ENCODE measurements around the gene PEPD. TPM values are rescaled to one million over a fixed set of nuclear protein-coding genes. Genes with fewer than 3 reads are reported as not detected.

PEPD gene
- total RNA-seq, 1 experiment from 2014 or later, result 18.3 TPM

DNA sequence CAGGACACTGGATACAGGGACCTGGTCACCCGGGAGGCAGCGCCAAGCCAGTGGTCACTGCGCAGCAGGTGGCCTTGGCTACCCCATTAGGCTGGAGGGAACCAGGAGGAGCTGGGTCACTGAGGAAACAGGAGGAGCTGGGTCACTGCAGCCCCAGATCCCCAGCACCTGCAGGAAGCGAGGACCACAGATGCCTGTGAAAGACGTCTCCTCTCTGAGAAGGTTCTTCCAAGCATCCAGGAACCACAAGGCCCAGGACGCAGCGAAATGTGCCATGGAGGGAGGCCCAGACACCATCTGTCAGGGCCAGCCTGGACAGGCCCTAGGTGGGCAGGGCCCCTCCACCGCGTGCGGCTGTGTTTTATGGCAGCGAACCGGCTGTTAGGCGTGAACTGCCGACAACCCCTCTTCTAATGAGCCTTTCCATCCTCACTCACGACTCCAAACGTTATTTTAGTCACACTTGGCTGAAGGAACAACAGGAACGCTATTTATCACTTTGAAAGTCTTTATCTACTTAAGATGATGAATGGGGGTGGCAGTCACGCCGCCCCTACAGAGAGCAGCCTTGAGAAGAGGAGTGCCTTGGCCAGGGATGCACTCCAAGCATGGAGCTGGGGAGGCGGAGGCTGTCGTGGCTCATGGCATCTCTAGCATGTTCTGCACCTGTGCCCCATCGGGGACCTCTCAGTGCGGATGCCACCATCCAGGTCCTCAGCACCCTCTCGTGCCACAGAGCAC, 94.8 kb downstream of the PEPD start:
- no TSS peak for BruUV-seq (replicated peaks)
- TF ChIP-seq, protein P1, sequence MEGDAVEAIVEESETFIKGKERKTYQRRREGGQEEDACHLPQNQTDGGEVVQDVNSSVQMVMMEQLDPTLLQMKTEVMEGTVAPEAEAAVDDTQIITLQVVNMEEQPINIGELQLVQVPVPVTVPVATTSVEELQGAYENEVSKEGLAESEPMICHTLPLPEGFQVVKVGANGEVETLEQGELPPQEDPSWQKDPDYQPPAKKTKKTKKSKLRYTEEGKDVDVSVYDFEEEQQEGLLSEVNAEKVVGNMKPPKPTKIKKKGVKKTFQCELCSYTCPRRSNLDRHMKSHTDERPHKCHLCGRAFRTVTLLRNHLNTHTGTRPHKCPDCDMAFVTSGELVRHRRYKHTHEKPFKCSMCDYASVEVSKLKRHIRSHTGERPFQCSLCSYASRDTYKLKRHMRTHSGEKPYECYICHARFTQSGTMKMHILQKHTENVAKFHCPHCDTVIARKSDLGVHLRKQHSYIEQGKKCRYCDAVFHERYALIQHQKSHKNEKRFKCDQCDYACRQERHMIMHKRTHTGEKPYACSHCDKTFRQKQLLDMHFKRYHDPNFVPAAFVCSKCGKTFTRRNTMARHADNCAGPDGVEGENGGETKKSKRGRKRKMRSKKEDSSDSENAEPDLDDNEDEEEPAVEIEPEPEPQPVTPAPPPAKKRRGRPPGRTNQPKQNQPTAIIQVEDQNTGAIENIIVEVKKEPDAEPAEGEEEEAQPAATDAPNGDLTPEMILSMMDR (IDR thresholded peaks at IDR 0.05; ENCODE audit: unreplicated experiment), result no peak
- H3K27me3 Mint-ChIP-seq (ENCODE audit: insufficient read depth, unreplicated experiment), result peaks cover 12% of the 10 kb centered on the region
- no peaks in the 10 kb centered on the region for H3K9me3 Mint-ChIP-seq (ENCODE audit: unreplicated experiment)
- DNase-seq (ENCODE audit: unreplicated experiment), result no peak
- ChIA-PET CTCF (interaction anchor here (1.3 to 9.5 kb wide), 2 partner anchors 344 to 368 kb away, joined by 4 to 227 read pairs; no protein-coding TSS in a partner anchor), POLR2A (no interaction called here)
- intact Hi-C loops (cut with micrococcal nuclease), result no loop called here
- H3K36me3 Mint-ChIP-seq (ENCODE audit: insufficient read depth, unreplicated experiment), result no peaks in the 10 kb centered on the region
- no peak overlapping the region for H3K4me3 Mint-ChIP-seq (ENCODE audit: unreplicated experiment)
- no peak overlapping the region for H3K27ac Mint-ChIP-seq (ENCODE audit: low read depth, unreplicated experiment)
- H3K4me1 Mint-ChIP-seq (ENCODE audit: insufficient read depth, unreplicated experiment), result peaks cover 5% of the 10 kb centered on the region

DNA sequence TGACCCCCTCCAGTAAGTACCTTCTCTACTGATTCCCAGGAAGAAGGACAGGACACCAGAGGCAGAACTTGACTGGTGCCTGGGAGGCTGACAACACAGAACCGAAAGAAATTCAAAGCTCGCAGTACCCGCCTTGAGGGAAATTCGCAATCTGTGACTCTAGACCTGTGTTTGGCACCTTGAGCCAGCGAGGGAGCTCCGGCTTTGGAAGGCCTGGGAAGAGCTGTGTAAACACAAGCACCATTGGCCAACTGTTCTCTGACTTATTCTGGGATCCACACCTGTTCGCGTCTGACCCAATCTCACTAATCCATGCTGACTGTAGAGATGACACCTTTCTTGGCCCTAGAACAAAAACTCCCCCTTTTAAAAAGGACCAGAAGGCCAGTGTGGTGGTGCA, 97.4 kb downstream of the PEPD start:
- H3K27me3 Mint-ChIP-seq (ENCODE audit: insufficient read depth, unreplicated experiment), result no peaks in the 10 kb centered on the region
- intact Hi-C loops (cut with micrococcal nuclease), result no loop called here
- H3K36me3 Mint-ChIP-seq (ENCODE audit: insufficient read depth, unreplicated experiment), result no peaks in the 10 kb centered on the region
- no peak overlapping the region for H3K4me3 Mint-ChIP-seq (ENCODE audit: unreplicated experiment)
- CTCF ChIA-PET, result interaction anchor here (0.6 to 1.5 kb wide), 7 partner anchors 8 to 353 kb away, joined by 3 to 9 read pairs (median 4); no protein-coding TSS in a partner anchor
- no TSS peak for BruUV-seq (replicated peaks)
- no peaks in the 10 kb centered on the region for H3K4me1 Mint-ChIP-seq (ENCODE audit: insufficient read depth, unreplicated experiment)
- POLR2A ChIA-PET, result no interaction called here
- H3K9me3 Mint-ChIP-seq (ENCODE audit: unreplicated experiment), result no peaks in the 10 kb centered on the region
- no peak overlapping the region for H3K27ac Mint-ChIP-seq (ENCODE audit: low read depth, unreplicated experiment)
- TF ChIP-seq, protein P1 (IDR thresholded peaks at IDR 0.05; ENCODE audit: unreplicated experiment), result no peak
- no peak for DNase-seq (ENCODE audit: unreplicated experiment)

DNA sequence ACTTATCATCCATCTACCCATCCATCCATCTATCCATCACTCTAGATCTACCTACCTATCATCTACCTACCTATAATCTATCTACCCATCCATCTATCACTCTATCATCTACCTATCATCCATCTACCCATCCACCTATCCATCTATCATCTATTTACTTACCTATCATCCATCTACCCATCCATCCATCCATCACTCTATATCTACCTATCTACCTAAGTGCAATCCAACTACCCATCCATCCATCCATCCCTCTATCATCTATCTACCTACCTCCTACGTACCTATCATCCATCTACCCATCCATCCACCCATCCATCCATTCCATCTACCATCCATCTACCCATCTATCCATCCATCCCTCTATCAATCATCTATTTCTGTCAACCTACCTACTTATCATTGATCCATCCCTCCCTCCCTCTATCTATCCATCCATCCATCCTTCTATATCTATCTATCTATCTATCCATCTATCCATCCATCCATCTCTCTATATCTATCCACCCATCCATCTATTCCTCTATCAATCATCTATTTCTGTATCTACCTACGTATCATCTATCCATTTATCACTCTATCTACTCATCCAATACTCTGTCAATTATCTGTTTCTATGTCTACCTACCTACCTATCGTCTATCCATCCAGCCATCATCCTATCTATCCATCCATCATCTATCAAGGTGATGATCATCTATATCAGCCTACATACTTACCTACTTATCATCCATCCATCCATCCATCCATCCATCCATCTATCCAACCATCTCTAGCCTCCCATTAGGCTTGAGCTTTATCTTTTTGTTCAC, 99.0 kb downstream of the PEPD start:
- no peak overlapping the region for H3K27ac Mint-ChIP-seq (ENCODE audit: low read depth, unreplicated experiment)
- no peaks in the 10 kb centered on the region for H3K9me3 Mint-ChIP-seq (ENCODE audit: unreplicated experiment)
- intact Hi-C loops (cut with micrococcal nuclease), result no loop called here
- no TSS peak for BruUV-seq (replicated peaks)
- CTCF ChIA-PET, result interaction anchor here (0.6 kb wide), 2 partner anchors 177 to 219 kb away, joined by 3 read pairs; no protein-coding TSS in a partner anchor
- no peaks in the 10 kb centered on the region for H3K4me1 Mint-ChIP-seq (ENCODE audit: insufficient read depth, unreplicated experiment)
- H3K4me3 Mint-ChIP-seq (ENCODE audit: unreplicated experiment), result no peak overlapping the region
- TF ChIP-seq, protein P1 (IDR thresholded peaks at IDR 0.05; ENCODE audit: unreplicated experiment), result no peak
- no peaks in the 10 kb centered on the region for H3K36me3 Mint-ChIP-seq (ENCODE audit: insufficient read depth, unreplicated experiment)
- DNase-seq (ENCODE audit: unreplicated experiment), result no peak
- POLR2A ChIA-PET, result no interaction called here
- H3K27me3 Mint-ChIP-seq (ENCODE audit: insufficient read depth, unreplicated experiment), result no peaks in the 10 kb centered on the region

DNA sequence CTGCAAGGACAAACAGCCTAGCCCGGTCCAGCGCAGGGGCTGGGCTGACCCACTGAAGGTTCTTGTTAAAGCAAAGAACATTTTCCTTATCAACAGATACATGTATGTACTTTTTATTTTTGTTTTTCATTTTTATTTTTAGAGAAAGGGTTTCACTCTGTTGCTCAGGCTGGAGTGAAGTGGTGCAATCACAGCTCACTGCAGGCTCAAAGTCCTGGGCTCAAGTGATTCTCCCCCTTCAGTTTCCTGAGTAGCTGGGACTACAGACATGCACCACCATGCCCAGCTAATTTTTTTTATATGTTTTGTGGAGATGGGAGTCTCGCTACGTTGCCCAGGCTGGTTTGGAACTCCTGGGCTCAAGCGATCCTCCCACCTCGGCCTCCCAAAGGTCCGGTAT, 100.2 kb downstream of the PEPD start:
- no peak for DNase-seq (ENCODE audit: unreplicated experiment)
- no peaks in the 10 kb centered on the region for H3K36me3 Mint-ChIP-seq (ENCODE audit: insufficient read depth, unreplicated experiment)
- BruUV-seq (replicated peaks), result no TSS peak
- H3K4me1 Mint-ChIP-seq (ENCODE audit: insufficient read depth, unreplicated experiment), result no peaks in the 10 kb centered on the region
- intact Hi-C loops (cut with micrococcal nuclease), result no loop called here
- no peak overlapping the region for H3K27ac Mint-ChIP-seq (ENCODE audit: low read depth, unreplicated experiment)
- H3K27me3 Mint-ChIP-seq (ENCODE audit: insufficient read depth, unreplicated experiment), result no peaks in the 10 kb centered on the region
- H3K4me3 Mint-ChIP-seq (ENCODE audit: unreplicated experiment), result no peak overlapping the region
- no peaks in the 10 kb centered on the region for H3K9me3 Mint-ChIP-seq (ENCODE audit: unreplicated experiment)
- POLR2A ChIA-PET, result no interaction called here
- TF ChIP-seq, protein P1 (IDR thresholded peaks at IDR 0.05; ENCODE audit: unreplicated experiment), result no peak
- CTCF ChIA-PET, result interaction anchor here (0.6 to 28.9 kb wide), 4 partner anchors 9 to 628 kb away, joined by 3 to 530 read pairs (median 6); no protein-coding TSS in a partner anchor

All from MCF 10A (cell line).